VCaP (cell line): ENCODE results near the gene REEP6.

Experiments used
- H3K27ac ChIP-seq: fragments of 450-650 bp; 2 replicates; pipeline ENCODE4 v1.5.1; 2017
- TF ChIP-seq, protein P1 (sequence below): fragments of 450-650 bp; conservative IDR thresholded peaks from 2 replicates; pipeline ENCODE4 v1.5.1; 2017; ENCODE audit warnings: mild to moderate bottlenecking, moderate library complexity

The REEP6 gene

DNA sequence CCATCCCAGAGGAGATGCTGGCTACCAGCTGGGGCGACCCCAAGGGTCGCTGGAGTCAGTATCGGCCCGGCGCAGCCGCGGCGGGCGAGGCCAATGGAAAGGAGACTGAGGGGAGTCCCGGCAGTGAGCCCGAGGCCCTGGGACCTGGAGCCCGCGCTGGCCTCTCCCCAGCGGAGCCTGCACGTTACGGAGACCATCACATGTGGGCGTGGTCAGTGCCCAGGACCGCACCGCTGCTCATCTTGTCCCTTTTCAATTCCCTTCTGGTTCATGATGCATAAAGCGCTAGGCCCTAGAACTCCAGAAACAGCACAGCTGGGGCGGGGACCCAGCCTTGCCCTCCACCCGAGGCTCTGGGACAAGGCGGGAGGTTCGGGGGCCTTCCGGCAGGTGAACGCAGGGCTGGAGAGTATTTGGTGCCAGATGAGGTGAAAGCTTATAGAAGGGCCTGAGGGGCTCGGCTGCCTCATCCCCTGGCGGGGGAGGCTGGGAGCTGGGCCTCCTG, 19.9 kb upstream of the REEP6 start:
- peak overlapping the region; percentile 49; the same call in 1 of the 2 replicates for H3K27ac ChIP-seq
- TF ChIP-seq, protein P1, sequence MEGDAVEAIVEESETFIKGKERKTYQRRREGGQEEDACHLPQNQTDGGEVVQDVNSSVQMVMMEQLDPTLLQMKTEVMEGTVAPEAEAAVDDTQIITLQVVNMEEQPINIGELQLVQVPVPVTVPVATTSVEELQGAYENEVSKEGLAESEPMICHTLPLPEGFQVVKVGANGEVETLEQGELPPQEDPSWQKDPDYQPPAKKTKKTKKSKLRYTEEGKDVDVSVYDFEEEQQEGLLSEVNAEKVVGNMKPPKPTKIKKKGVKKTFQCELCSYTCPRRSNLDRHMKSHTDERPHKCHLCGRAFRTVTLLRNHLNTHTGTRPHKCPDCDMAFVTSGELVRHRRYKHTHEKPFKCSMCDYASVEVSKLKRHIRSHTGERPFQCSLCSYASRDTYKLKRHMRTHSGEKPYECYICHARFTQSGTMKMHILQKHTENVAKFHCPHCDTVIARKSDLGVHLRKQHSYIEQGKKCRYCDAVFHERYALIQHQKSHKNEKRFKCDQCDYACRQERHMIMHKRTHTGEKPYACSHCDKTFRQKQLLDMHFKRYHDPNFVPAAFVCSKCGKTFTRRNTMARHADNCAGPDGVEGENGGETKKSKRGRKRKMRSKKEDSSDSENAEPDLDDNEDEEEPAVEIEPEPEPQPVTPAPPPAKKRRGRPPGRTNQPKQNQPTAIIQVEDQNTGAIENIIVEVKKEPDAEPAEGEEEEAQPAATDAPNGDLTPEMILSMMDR, result no peak

DNA sequence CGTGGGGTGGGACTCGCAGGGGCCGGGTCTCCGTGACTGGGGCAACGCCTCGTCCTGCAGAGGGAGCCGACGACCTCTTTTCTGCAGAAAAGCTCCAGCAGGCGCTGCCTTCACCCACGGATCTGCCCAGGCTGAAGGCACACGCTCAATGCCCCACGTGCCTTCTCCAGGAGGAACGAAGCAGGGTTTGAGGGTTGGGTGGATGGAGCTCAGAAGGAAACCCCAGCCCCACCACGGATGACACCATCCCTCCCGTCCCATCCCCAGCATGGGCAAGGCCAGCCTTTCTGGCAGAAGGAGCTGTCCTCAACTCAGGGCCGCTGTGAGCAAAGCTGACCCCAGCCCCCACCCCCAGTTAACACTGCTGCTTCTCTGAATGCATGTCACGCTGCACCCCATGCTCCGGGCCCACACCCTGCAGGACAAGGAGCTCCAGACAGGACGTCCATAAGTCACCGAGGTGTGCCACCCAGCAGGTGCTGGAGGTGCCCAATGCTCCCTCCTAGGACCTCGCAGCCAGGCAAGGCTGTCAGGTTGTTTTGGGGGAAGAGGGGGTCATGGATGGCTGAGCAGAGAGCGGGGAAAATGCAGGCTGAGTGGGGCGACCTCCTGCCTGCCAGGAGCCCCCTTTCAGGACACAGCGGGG, 19.3 kb upstream of the REEP6 start:
- H3K27ac ChIP-seq, result no peak overlapping the region

GRCh38 chr19:1472231-1473084, 18.5 kb upstream of the REEP6 start:
- H3K27ac ChIP-seq, result no peak overlapping the region
- TF ChIP-seq, protein P1, result no peak

More for the DNA sequence above, 19.3 kb upstream of the REEP6 start:
- TF ChIP-seq, protein P1, result no peak

DNA sequence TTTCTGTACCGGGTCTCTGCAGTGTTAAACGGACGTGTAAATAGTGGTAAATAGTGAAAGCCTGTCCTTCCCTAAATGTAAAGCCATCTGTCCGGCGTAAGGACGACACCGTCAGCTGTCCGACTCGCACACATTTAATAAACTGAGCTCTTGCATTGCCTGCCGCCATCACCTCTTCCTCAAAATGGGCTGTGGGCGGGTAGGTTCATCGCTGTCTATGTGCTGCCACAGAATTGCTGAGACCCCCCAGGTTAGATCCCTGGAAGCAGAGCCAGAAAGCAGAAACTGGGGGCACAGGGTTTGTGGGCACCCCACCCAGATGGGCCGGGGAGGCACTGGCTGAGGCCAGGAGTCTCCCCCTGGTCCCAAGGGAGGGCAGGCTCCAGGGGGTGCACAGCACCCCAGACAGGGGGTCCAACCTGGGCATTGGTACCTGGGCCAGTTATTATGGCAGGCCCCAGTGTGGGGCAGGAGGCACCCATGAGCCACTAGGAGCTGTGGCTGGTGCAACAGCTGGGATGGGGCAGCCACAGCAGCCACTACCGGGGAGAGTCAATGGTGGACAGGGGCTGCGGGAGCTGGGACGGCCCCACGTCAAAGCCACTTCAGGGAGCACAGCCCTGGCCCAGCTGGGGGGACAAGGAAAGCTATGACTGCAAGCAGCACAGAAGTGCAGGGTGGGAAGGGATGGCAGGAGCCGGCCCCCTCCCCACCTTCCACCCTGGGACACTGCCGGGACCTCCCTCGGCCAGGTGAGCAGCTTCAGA, 17.7 kb upstream of the REEP6 start:
- H3K27ac ChIP-seq, result no peak overlapping the region
- TF ChIP-seq, protein P1, result no peak

GRCh38 chr19:1474011-1474764, 16.8 kb upstream of the REEP6 start:
- TF ChIP-seq, protein P1, result no peak
- H3K27ac ChIP-seq, result no peak overlapping the region

DNA sequence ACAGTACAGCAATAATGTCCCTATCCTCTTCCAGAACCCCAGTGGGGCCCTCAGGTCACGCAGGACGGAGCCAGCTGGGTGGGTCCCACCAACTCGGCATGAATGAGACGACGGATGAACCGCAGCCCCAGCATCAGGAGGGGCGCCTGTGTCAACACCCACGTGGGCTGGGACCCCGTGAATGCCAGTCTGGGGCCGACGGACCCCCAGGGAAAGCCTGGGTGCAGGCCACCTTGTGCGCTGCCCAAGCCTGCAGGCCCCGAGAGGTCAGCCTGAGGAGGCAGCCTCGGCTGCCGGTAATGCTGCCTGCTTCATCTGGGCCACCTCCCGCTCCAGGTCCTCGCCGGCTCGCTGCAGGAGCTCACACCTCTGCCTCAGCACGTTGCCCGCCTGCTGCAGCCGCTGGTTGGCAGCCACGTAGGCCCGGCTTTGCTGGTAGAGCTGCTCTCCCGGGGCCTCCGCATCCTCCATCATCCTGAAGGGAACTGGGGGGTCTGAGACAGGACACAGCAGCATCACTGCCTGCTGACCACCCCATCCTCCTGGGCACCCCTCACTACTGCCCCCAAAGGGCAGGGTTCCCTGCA, 16.1 kb upstream of the REEP6 start:
- H3K27ac ChIP-seq, result no peak overlapping the region
- TF ChIP-seq, protein P1, result no peak
